Gastrocnemius medialis (tissue), 4 donors: ENCODE measurements around the gene PRELID3B. TPM values are rescaled to one million over a fixed set of nuclear protein-coding genes. Genes with fewer than 3 reads are reported as not detected.

Experiments
- ATAC-seq, 2 donors: fragments of 150-250 bp; one replicate each; pipeline ENCODE4 v1.9.1; 2016
- DNase-seq, 2 donors: peaks; one replicate each; pipeline ENCODE4 v3.0.0-alpha.2; 2019
- H3K27ac ChIP-seq, 4 donors: fragments of 200-600 bp; sonication (generic); 1 replicate in 1 of 4; 2 replicates in 3 of 4; pipeline ENCODE4 v1.5.1; 2016 to 2018; ENCODE audit warnings: mild to moderate bottlenecking in 2 of 4, moderate library complexity in 1 of 4
- H3K27me3 ChIP-seq, 3 donors: fragments of 200-600 bp; sonication (generic) in 2 of 3; 1 replicate in 1 of 3; 2 replicates in 2 of 3; pipeline versions ENCODE4 v1.5.1 to v1.6.0; 2016 to 2019; ENCODE audit warnings: mild to moderate bottlenecking in 1 of 3, moderate library complexity in 1 of 3
- H3K36me3 ChIP-seq, 2 donors: fragments of 200-600 bp; sonication (generic) in 1 of 2; one replicate each; pipeline ENCODE4 v1.5.1; 2017 to 2018
- H3K4me1 ChIP-seq, 2 donors: fragments of 200-600 bp; sonication (generic) in 1 of 2; one replicate each; pipeline ENCODE4 v1.5.1; 2016 to 2017; ENCODE audit warnings: mild to moderate bottlenecking in 2 of 2
- H3K4me3 ChIP-seq, 4 donors: fragments of 200-600 bp; sonication (generic) in 3 of 4; 1 replicate in 1 of 4; 2 replicates in 3 of 4; pipeline ENCODE4 v1.5.1; 2016 to 2019; ENCODE audit warnings: mild to moderate bottlenecking in 2 of 4
- H3K9me3 ChIP-seq, 3 donors: fragments of 200-600 bp; sonication (generic) in 2 of 3; 1 replicate in 1 of 3; 2 replicates in 2 of 3; pipeline ENCODE4 v1.5.1; 2016 to 2019
- CTCF ChIP-seq, 5 experiments: fragments of 450-650 bp in 3 of 5; fragments of 200-600 bp in 2 of 5; sonication (generic) in 2 of 5; IDR thresholded peaks in 4 of 5; conservative IDR thresholded peaks in 1 of 5; 1 replicate in 4 of 5; 2 replicates in 1 of 5; pipeline ENCODE4 v1.5.1; 2016 to 2019; ENCODE audit warnings: antibody characterized with exemption in 5 of 5, mild to moderate bottlenecking in 3 of 5, moderate library complexity in 3 of 5
- POLR2A ChIP-seq, 2 donors: fragments of 450-650 bp; IDR thresholded peaks; one replicate each; pipeline ENCODE4 v1.6.1; 2017; ENCODE audit warnings: antibody characterized with exemption in 2 of 2, mild to moderate bottlenecking in 2 of 2, moderate library complexity in 2 of 2
- in situ Hi-C, 4 donors: fragments of 200-750 bp; cut with MboI; loops; one replicate each; pipeline versions ENCODE4 v1.15.0 to v1.8.0; 2017; ENCODE audit warnings: low sequenced_read_pairs in 4 of 4
- intact Hi-C: fragments of 100-400 bp; cut with DNase I; formaldehyde crosslinking; loops from one replicate; pipeline ENCODE4 v1.15.1; 2023; ENCODE audit warnings: low total_unique reads
- total RNA-seq, 4 donors: library from RNA; depleted of rRNA; stranded (reverse); fragments of >200 nt; gene quantifications; one replicate each; pipeline versions ENCODE4 v1.1.0 to v1.2.3, GENCODE V29; 2016

Gene PRELID3B
- total RNA-seq, 4 donors from 2014 or later, result 31.6 to 41.3 (median 35.1) TPM

- intact Hi-C loops (loop anchor here (5.0 to 10.0 kb wide), 3 partner anchors 168 to 636 kb away; partner anchors contain the start of gene NPEPL1), in situ Hi-C loops (loop anchor here in 1 of 4 donors (10.0 to 25.0 kb wide), 2 partner anchors 156 to 353 kb away; partner anchors contain the start of gene NPEPL1)
- Histone ChIP-seq H3K4me3 (no peak overlapping the region), H3K36me3 (peaks cover 0 to 28% of the 10 kb centered on the region in 2 donors), H3K27me3 (no peaks in the 10 kb centered on the region), H3K4me1 (peaks cover 28 to 30% of the 10 kb centered on the region in 2 donors), H3K27ac (no peak overlapping the region), H3K9me3 (no peaks in the 10 kb centered on the region)
- ATAC-seq, result no peak
- DNase-seq, result no peak
- TF ChIP-seq CTCF (IDR thresholded peaks at IDR 0.05 in 4 of 5, conservative IDR thresholded peaks at IDR 0.05 in 1 of 5), result no peak
Measured at GRCh38 chr20:59040667-59041066, 1.9 kb downstream of the PRELID3B start.

DNA sequence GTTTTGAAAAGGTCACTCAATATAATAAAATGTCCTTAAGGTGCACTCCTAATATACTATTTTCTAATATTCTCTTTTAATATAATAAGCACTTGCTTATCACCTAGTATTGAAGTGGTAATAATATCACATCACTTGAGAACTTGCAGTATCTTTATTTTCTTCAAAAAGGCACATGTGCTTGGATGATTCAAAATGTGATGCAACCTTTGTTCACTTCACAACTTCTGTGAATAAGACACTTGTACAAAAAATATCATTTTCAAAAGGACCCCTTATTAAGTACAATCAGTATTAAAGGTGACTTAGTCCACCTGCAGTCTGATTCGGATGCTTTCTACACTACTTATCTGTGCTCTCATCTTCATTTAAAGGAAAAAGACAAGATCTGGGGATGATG is 3.4 kb downstream of the PRELID3B start:
- Histone ChIP-seq H3K4me1 (peaks cover 28 to 30% of the 10 kb centered on the region in 2 donors), H3K27ac (no peak overlapping the region), H3K27me3 (no peaks in the 10 kb centered on the region), H3K36me3 (peaks cover 0 to 38% of the 10 kb centered on the region in 2 donors), H3K4me3 (no peak overlapping the region), H3K9me3 (no peaks in the 10 kb centered on the region)
- TF ChIP-seq CTCF (IDR thresholded peaks at IDR 0.05 in 4 of 5, conservative IDR thresholded peaks at IDR 0.05 in 1 of 5), result no peak
- no peak for TF ChIP-seq POLR2A (IDR thresholded peaks at IDR 0.05)
- in situ Hi-C loops (loop anchor here in 3 of 4 donors (5.0 to 25.0 kb wide), 3 partner anchors 54 to 352 kb away; partner anchors contain the start of genes NELFCD (in 3 of the 3) and NPEPL1 (in 1 of the 3)), intact Hi-C loops (no loop called here)
- ATAC-seq (no peak), DNase-seq (no peak)

DNA sequence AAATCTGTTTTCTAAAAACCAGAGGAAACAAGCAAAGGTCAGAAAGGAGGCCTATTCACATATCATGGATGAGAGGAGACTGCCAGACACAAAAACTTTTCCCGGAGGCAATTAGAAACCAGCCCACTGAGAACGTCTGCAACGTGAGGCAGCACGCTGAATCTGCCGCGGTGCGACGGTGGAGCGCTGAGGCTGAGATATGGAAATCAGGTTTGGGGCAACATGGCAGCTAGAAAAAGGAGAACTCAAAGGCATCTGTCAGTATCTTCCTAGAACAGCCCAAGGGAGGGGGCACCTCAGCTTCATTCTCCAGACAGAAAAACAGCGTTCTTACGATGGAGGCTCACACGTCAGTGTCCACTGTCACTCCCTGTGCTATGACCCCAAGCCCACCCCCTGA is 5.2 kb downstream of the PRELID3B start:
- in situ Hi-C loops (loop anchor here in 3 of 4 donors (5.0 to 25.0 kb wide), 3 partner anchors 53 to 350 kb away; partner anchors contain the start of genes NELFCD (in 3 of the 3) and NPEPL1 (in 1 of the 3)), intact Hi-C loops (no loop called here)
- Histone ChIP-seq H3K4me3 (no peak overlapping the region), H3K4me1 (peaks cover 32 to 33% of the 10 kb centered on the region in 2 donors), H3K27ac (no peak overlapping the region), H3K9me3 (no peaks in the 10 kb centered on the region), H3K27me3 (no peaks in the 10 kb centered on the region), H3K36me3 (peaks cover 0 to 38% of the 10 kb centered on the region in 2 donors)
- DNase-seq (no peak), ATAC-seq (no peak)
- TF ChIP-seq CTCF (IDR thresholded peaks at IDR 0.05 in 4 of 5, conservative IDR thresholded peaks at IDR 0.05 in 1 of 5) (no peak), POLR2A (IDR thresholded peaks at IDR 0.05) (no peak)

DNA sequence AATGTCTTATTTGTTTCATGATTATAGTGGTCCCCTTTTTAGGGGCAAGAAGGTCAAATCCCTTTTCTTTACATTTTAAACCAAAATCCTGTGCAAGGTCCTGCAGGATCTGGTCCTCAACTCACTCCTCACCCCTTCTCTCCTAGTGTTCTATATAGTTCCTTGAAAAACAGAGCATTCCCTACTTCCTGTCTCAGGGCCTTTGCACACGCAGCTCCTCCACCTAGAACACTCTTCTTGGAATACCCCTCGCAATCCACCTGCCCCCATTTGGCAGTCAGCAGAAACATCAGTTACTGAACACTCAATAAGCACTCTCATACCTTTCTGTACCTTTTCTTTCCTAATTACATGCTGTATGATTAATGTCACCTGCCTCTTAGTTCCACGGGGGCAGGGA is 7.2 kb downstream of the PRELID3B start:
- intact Hi-C loops, result no loop called here
- Histone ChIP-seq H3K27ac (no peak overlapping the region), H3K4me1 (peaks cover 31 to 32% of the 10 kb centered on the region in 2 donors), H3K36me3 (peaks cover 0 to 39% of the 10 kb centered on the region in 2 donors), H3K27me3 (no peaks in the 10 kb centered on the region), H3K9me3 (no peaks in the 10 kb centered on the region), H3K4me3 (no peak overlapping the region)
- no peak for TF ChIP-seq CTCF (IDR thresholded peaks at IDR 0.05 in 4 of 5, conservative IDR thresholded peaks at IDR 0.05 in 1 of 5)
- TF ChIP-seq POLR2A (IDR thresholded peaks at IDR 0.05), result no peak
- in situ Hi-C loops, result loop anchor here in 3 of 4 donors (5.0 to 25.0 kb wide), 3 partner anchors 51 to 348 kb away; partner anchors contain the start of genes NELFCD (in 3 of the 3) and NPEPL1 (in 1 of the 3)
- no peak for DNase-seq
- no peak for ATAC-seq
